GM12878 (cell line): Measurements from ENCODE around the gene SLTM. TPM values are rescaled to one million over a fixed set of nuclear protein-coding genes. Genes with fewer than 3 reads are reported as not detected.

Experiments
- ATAC-seq: fragments of 200-7000 bp; cut with Tn5 transposase; 3 replicates; pipeline ENCODE4 v1.9.1; 2020; ENCODE audit warnings: mild to moderate bottlenecking, moderate library complexity
- BruUV-seq: library from RNA; stranded (reverse); fragments of 400-500 nt; replicated peaks from 2 replicates; lab custom pipeline; 2021; lab: Mats Ljungman, UMichigan
- CTCF ChIA-PET: fragments of 300-600 bp; sonication (Branson Sonifier 250); formaldehyde crosslinking; extraction: SDS; loops from one replicate; lab custom pipeline; 2021; ENCODE audit warnings: inconsistent platforms; lab: Yijun Ruan, JAX
- POLR2A ChIA-PET: fragments of 350-600 bp; formaldehyde crosslinking; extraction: SDS; loops from one replicate; lab custom pipeline; 2021; ENCODE audit warnings: inconsistent platforms; lab: Charles Lee
- RAD21 ChIA-PET: fragments of 300-600 bp; sonication (Branson Sonifier 250); formaldehyde crosslinking; loops from one replicate; lab custom pipeline; 2023; ENCODE audit warnings: antibody characterized with exemption; ENCODE audit not compliant: unreplicated experiment; lab: Charles Lee
- SMC1A ChIA-PET: fragments of 300-600 bp; sonication (Branson Sonifier 250); formaldehyde crosslinking; loops from one replicate; lab custom pipeline; 2023; ENCODE audit not compliant: unreplicated experiment, uncharacterized antibody; lab: Charles Lee
- DNase-seq: peaks from one replicate; pipeline ENCODE4 v3.0.0-alpha.2; 2011; ENCODE audit warnings: low read depth, low spot score
- FAIRE-seq: peaks from 3 replicates; lab custom pipeline; 2011; peaks lifted over from hg19 to GRCh38; lab: Jason Lieb, UNC
- H2AFZ ChIP-seq: 2 replicates; pipeline ENCODE4 v1.6.0; 2011; ENCODE audit warnings: low read depth, low read length, control low read depth; ENCODE audit not compliant: control insufficient read depth
- H3K27ac ChIP-seq: 2 replicates; pipeline ENCODE4 v1.5.1; 2011; ENCODE audit warnings: control low read depth; ENCODE audit not compliant: control insufficient read depth, insufficient read depth
- H3K27me3 ChIP-seq, 2 experiments: replicated peaks in 1 of 2; 2 replicates each; pipeline versions ENCODE4 v1.6.0 to v1.6.1; 2011; ENCODE audit warnings: low read length in 1 of 2; ENCODE audit not compliant: control insufficient read depth in 2 of 2, insufficient read depth in 2 of 2
- H3K36me3 ChIP-seq, 2 experiments: 2 replicates each; pipeline ENCODE4 v1.5.1; 2011; ENCODE audit warnings: low read length in 1 of 2; ENCODE audit not compliant: control insufficient read depth in 2 of 2, insufficient read depth in 2 of 2
- H3K4me1 ChIP-seq: 2 replicates; pipeline ENCODE4 v1.6.1; 2011; ENCODE audit warnings: mild to moderate bottlenecking, low read length, moderate library complexity, mixed read lengths; ENCODE audit not compliant: control insufficient read depth, insufficient read depth
- H3K4me2 ChIP-seq: 2 replicates; pipeline ENCODE4 v1.6.0; 2011; ENCODE audit warnings: control low read depth; ENCODE audit not compliant: control insufficient read depth, insufficient read depth
- H3K4me3 ChIP-seq: fragments of 200-600 bp; sonication (generic); 2 replicates; pipeline ENCODE4 v1.5.1; 2016
- H3K79me2 ChIP-seq: 2 replicates; pipeline ENCODE4 v1.6.0; 2011; ENCODE audit warnings: low read length; ENCODE audit not compliant: control insufficient read depth, insufficient read depth
- H3K9ac ChIP-seq: 2 replicates; pipeline ENCODE4 v1.8.0; 2011; ENCODE audit warnings: low read length, control low read depth, mixed read lengths; ENCODE audit not compliant: control insufficient read depth, insufficient read depth
- H3K9me3 ChIP-seq: replicated peaks from 3 replicates; pipeline ENCODE4 v1.5.1; 2011; ENCODE audit warnings: mild to moderate bottlenecking, low read length; ENCODE audit not compliant: control insufficient read depth, insufficient read depth
- H4K20me1 ChIP-seq: 2 replicates; pipeline ENCODE4 v1.6.0; 2011; ENCODE audit not compliant: control insufficient read depth, insufficient read depth
- BHLHE40 ChIP-seq, 2 experiments: fragments of 450-650 bp in 1 of 2; IDR thresholded peaks; 2 replicates each; pipeline ENCODE4 v1.6.1; 2011 to 2017; ENCODE audit warnings: low read depth in 2 of 2, borderline replicate concordance in 1 of 2, improper control_type of control experiment in 1 of 2, low read length in 1 of 2, mild to moderate bottlenecking in 1 of 2
- BMI1 ChIP-seq: fragments of 450-650 bp; IDR thresholded peaks from 2 replicates; pipeline ENCODE4 v1.6.1; 2016; ENCODE audit warnings: mild to moderate bottlenecking, moderate library complexity, borderline replicate concordance
- CHD1 ChIP-seq: IDR thresholded peaks from 2 replicates; pipeline ENCODE4 v1.6.1; 2012; ENCODE audit warnings: low read depth, low read length, improper control_type of control experiment
- HDGF ChIP-seq: fragments of 450-650 bp; IDR thresholded peaks from 2 replicates; pipeline ENCODE4 v1.6.1; 2016; ENCODE audit warnings: antibody characterized with exemption
- NR2F1 ChIP-seq: fragments of 450-650 bp; conservative IDR thresholded peaks from 2 replicates; pipeline ENCODE4 v1.6.1; 2017; ENCODE audit warnings: mild to moderate bottlenecking
- POLR2A ChIP-seq: IDR thresholded peaks from 2 replicates; pipeline ENCODE4 v1.6.1; 2011; ENCODE audit warnings: low read depth, mild to moderate bottlenecking, low read length
- RAD21 ChIP-seq: IDR thresholded peaks from 2 replicates; pipeline ENCODE4 v1.6.1; 2011; ENCODE audit warnings: mild to moderate bottlenecking, low read depth, low read length, moderate library complexity; ENCODE audit not compliant: insufficient read depth
- SMC3 ChIP-seq: IDR thresholded peaks from 2 replicates; pipeline ENCODE4 v1.6.1; 2011; ENCODE audit warnings: low read length, improper control_type of control experiment, borderline replicate concordance
- TCF12 ChIP-seq: IDR thresholded peaks from 2 replicates; pipeline ENCODE4 v1.6.1; 2011; ENCODE audit warnings: low read depth, mild to moderate bottlenecking, low read length
- WGBS: methylation state at CpG from one replicate; pipeline ENCODE4 v1.1.6; 2016; ENCODE audit warnings: low lambda C conversion rate; ENCODE audit not compliant: insufficient replicate concordance, insufficient coverage; ENCODE audit errors: missing lambda C conversion rate; 5-methylcytosine and 5-hydroxymethylcytosine counted together
- in situ Hi-C: fragments of 300-500 bp; cut with MboI; formaldehyde crosslinking; loops from 9 replicates; pipeline ENCODE4 v1.14.3; 2018; ENCODE audit warnings: mixed read lengths
- intact Hi-C: fragments of 100-400 bp; cut with micrococcal nuclease; formaldehyde crosslinking; loops from one replicate; pipeline ENCODE4 v1.14.2; 2022; ENCODE audit not compliant: unreplicated experiment
- polyA plus RNA-seq, 11 experiments: library from polyadenylated mRNA; depleted of rRNA in 4 of 11; unstranded in 6 of 11; stranded (reverse) in 5 of 11; fragments of >200 nt; fragmentation: Nextera tagmentation in 4 of 11; fragmentation: Illumina TruSeq in 1 of 11; extraction: Ambion mirVana in 4 of 11; extraction: Trizol in 1 of 11; gene quantifications; 1 replicate in 1 of 11; 2 replicates in 10 of 11; pipeline versions ENCODE4 v1.2.1 to v1.2.3, GENCODE V29; 2011 to 2016; ENCODE audit warnings: inconsistent platforms in 2 of 11, missing spikeins in 2 of 11, low read depth in 1 of 11
- total RNA-seq, 4 experiments: library from RNA; depleted of rRNA in 3 of 4; stranded (reverse); fragments of >200 nt in 3 of 4; fragmentation: Illumina TruSeq in 1 of 4; extraction: Trizol in 1 of 4; gene quantifications; 2 replicates each; pipeline versions ENCODE4 v1.2.1 to v1.2.3, GENCODE V29; 2013 to 2021
- TF ChIP-seq, protein P1 (sequence below): IDR thresholded peaks from 2 replicates; pipeline ENCODE4 v1.6.1; 2011; ENCODE audit warnings: low read depth, mild to moderate bottlenecking, low read length, moderate library complexity, borderline replicate concordance; ENCODE audit errors: extremely low read depth
- TF ChIP-seq, protein P2 (sequence below), 3 experiments: IDR thresholded peaks in 2 of 3; conservative IDR thresholded peaks in 1 of 3; 2 replicates each; pipeline ENCODE4 v1.5.1; 2011; ENCODE audit warnings: low read depth in 3 of 3, low read length in 3 of 3, mild to moderate bottlenecking in 3 of 3, control low read depth in 2 of 3, moderate library complexity in 2 of 3, inconsistent platforms in 1 of 3, mixed read lengths in 1 of 3; ENCODE audit not compliant: control insufficient read depth in 2 of 3, insufficient read depth in 1 of 3; ENCODE audit errors: extremely low read depth in 1 of 3
- TF ChIP-seq, protein P3 (sequence below): IDR thresholded peaks from 2 replicates; pipeline ENCODE4 v1.6.1; 2011; ENCODE audit warnings: borderline replicate concordance, low read depth, mild to moderate bottlenecking, moderate library complexity, low read length; ENCODE audit not compliant: insufficient read depth, poor library complexity, severe bottlenecking

Gene SLTM
- total and polyA plus RNA-seq, 10 of the 15 experiments (the other 5 are each of a cell fraction or from before 2014, with no cell fraction given): 50.5 to 152 (median 90.9) TPM

DNA sequence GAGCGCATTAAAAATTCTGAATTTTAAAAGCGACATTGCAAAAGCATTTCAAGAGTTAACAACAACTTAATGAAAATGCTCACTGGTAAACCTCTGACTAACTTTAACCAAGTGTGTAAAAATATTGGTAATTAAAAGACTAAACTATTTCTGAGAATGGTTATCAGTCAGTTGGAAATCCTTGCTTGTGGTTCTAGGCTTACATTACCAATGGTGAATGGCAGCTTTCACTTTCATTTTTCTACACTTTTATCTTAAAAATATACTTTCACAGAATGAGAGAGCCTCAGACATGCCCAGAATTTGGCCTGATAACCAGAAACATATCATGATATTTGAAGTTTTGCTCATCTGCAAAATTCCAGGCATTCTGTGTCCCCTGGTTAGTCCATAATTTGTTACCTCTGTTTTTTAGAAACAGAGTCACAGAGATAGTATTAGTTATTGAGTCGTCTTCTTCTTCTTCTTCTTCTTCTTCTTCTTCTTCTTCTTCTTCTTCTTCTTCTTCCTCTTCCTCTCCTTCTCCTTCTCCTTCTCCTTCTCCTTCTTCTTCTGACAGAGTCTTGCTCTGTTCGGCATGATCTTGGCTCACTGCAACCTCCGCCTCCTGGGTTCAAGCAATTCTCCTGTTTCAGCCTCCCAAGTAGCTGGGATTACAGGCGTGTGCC is 48.5 kb upstream of the SLTM start (continued):
- TF ChIP-seq BMI1 (no peak), POLR2A (no peak)

DNA sequence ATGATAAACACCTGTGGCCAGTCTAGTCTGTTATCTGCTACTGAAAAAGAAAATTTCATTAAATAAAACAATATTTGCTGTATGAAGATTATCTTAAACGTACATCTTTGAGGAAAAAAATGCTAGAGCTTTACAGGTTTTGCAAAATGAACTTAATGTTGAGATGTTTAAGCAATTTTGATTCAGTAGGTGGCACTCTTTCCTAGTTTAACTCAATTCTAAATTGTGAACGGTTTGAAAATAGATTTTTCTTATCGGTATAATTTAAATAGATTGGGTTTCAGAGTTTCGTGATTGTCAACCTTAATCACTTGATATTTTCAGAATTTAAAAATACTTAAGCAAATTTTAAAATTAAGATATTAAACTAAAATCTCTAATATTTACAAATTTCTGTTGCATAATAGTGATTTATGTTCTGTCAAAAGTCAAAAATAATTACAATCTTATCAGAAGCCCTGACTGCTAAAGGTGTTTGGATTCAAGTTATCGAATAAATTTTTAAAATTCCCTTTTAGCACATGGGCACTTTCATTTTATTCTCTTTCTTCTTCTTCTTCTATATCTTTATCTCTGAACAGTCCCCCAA is 47.0 kb upstream of the SLTM start:
- peak overlapping the region; percentile 96 for H3K4me2 ChIP-seq
- WGBS: under 1% methylated on average over 5 of the region's 5 CpGs
- H3K27me3 ChIP-seq: no peaks in the 10 kb centered on the region
- no peaks in the 10 kb centered on the region for H3K36me3 ChIP-seq
- BruUV-seq: no TSS peak
- RAD21 ChIA-PET: interaction anchor here (0.7 to 2.9 kb wide), 36 partner anchors 9 to 553 kb away, joined by 3 to 37 read pairs (median 4); partner anchors contain the start of genes CCNB2 and MYO1E
- in situ Hi-C loops: loop anchor here (5.0 kb wide), 1 partner anchor 512 kb away; no protein-coding TSS in a partner anchor
- peaks cover 34% of the 10 kb centered on the region for H3K4me1 ChIP-seq
- H3K9ac ChIP-seq: peak overlapping the region; percentile 17; the same call in 1 of the 2 replicates
- POLR2A ChIA-PET: interaction anchor here (1.2 kb wide), 1 partner anchor 517 kb away, joined by 5 read pairs; no protein-coding TSS in a partner anchor
- no peak overlapping the region for H2AFZ ChIP-seq
- H3K27ac ChIP-seq: peak overlapping the region; percentile 83; the same call in 1 of the 2 replicates
- SMC1A ChIA-PET: interaction anchor here (0.8 to 2.9 kb wide), 30 partner anchors 8 to 552 kb away, joined by 3 to 23 read pairs (median 4); no protein-coding TSS in a partner anchor
- DNase-seq (no peak), FAIRE-seq (peak; percentile 78), ATAC-seq (peak; percentile 39)
- H3K79me2 ChIP-seq: no peaks in the 10 kb centered on the region
- intact Hi-C loops: loop anchor here (2.0 to 10.0 kb wide), 3 partner anchors 264 to 512 kb away; no protein-coding TSS in a partner anchor
- H3K9me3 ChIP-seq: no peaks in the 10 kb centered on the region
- no peaks in the 10 kb centered on the region for H4K20me1 ChIP-seq
- CTCF ChIA-PET: interaction anchor here (0.6 to 2.9 kb wide), 38 partner anchors 8 to 751 kb away, joined by 3 to 24 read pairs (median 4); no protein-coding TSS in a partner anchor
- H3K4me3 ChIP-seq: peak overlapping the region; percentile 37
- TF ChIP-seq RAD21: peak; percentile 67
- no peak for TF ChIP-seq HDGF
- TF ChIP-seq, protein P1, sequence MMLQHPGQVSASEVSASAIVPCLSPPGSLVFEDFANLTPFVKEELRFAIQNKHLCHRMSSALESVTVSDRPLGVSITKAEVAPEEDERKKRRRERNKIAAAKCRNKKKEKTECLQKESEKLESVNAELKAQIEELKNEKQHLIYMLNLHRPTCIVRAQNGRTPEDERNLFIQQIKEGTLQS: no peak
- no peak for TF ChIP-seq NR2F1
- TF ChIP-seq, protein P2, sequence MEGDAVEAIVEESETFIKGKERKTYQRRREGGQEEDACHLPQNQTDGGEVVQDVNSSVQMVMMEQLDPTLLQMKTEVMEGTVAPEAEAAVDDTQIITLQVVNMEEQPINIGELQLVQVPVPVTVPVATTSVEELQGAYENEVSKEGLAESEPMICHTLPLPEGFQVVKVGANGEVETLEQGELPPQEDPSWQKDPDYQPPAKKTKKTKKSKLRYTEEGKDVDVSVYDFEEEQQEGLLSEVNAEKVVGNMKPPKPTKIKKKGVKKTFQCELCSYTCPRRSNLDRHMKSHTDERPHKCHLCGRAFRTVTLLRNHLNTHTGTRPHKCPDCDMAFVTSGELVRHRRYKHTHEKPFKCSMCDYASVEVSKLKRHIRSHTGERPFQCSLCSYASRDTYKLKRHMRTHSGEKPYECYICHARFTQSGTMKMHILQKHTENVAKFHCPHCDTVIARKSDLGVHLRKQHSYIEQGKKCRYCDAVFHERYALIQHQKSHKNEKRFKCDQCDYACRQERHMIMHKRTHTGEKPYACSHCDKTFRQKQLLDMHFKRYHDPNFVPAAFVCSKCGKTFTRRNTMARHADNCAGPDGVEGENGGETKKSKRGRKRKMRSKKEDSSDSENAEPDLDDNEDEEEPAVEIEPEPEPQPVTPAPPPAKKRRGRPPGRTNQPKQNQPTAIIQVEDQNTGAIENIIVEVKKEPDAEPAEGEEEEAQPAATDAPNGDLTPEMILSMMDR (IDR thresholded peaks at IDR 0.05 in 2 of 3, conservative IDR thresholded peaks at IDR 0.05 in 1 of 3; ENCODE audit: control insufficient read depth in 2 of 3, extremely low read depth in 1 of 3, insufficient read depth in 1 of 3, low read depth in 3 of 3, low read length in 3 of 3): peak; percentile 19 to 60 (median 43); a peak in 3 of 6 replicates
- no peak for TF ChIP-seq BMI1
- no peak for TF ChIP-seq TCF12
- TF ChIP-seq, protein P3, sequence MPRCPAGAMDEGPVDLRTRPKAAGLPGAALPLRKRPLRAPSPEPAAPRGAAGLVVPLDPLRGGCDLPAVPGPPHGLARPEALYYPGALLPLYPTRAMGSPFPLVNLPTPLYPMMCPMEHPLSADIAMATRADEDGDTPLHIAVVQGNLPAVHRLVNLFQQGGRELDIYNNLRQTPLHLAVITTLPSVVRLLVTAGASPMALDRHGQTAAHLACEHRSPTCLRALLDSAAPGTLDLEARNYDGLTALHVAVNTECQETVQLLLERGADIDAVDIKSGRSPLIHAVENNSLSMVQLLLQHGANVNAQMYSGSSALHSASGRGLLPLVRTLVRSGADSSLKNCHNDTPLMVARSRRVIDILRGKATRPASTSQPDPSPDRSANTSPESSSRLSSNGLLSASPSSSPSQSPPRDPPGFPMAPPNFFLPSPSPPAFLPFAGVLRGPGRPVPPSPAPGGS: no peak
- no peak for TF ChIP-seq BHLHE40 (IDR thresholded peaks at IDR 0.05; ENCODE audit: borderline replicate concordance in 1 of 2, low read depth in 2 of 2, low read length in 1 of 2)
- TF ChIP-seq CHD1: no peak
- peak; percentile 33; the same call in 1 of the 2 replicates for TF ChIP-seq SMC3
